Measurements from ENCODE around the gene CNST. TPM values are rescaled to one million over a fixed set of nuclear protein-coding genes. Genes with fewer than 3 reads are reported as not detected.
"Not testable (repeated sequence)": the region's sequence is repeated elsewhere in the genome, so short reads cannot be mapped to it uniquely, and the experiment has no call there.

CNST gene
- polyA plus RNA-seq, 1 experiment, result 21.5 TPM

GRCh38 chr1:246629976-246630375, 63.7 kb downstream of the CNST start:
- no peak for TF ChIP-seq CTCF (IDR thresholded peaks at IDR 0.05; ENCODE audit: low read depth, low read length)
- ChIA-PET POLR2A (no interaction called here), CTCF (interaction anchor here (0.7 kb wide), 1 partner anchor 26 kb away, joined by 3 read pairs; no protein-coding TSS in a partner anchor)
- Histone ChIP-seq H3K27ac (ENCODE audit: low read depth, low read length) (no peak overlapping the region), H3K27me3 (ENCODE audit: control insufficient read depth, insufficient read depth, low read length) (no peaks in the 10 kb centered on the region), H3K9me3 (ENCODE audit: control insufficient read depth, insufficient read depth, low read length) (peaks cover 4% of the 10 kb centered on the region; the same call in 1 of the 2 replicates), H3K4me3 (ENCODE audit: low read depth, low read length) (no peak overlapping the region)
- DNase-seq (ENCODE audit: low read depth, low spot score), result no peak

- no peak for TF ChIP-seq CTCF (IDR thresholded peaks at IDR 0.05; ENCODE audit: low read depth, low read length)
- H3K27me3 ChIP-seq (ENCODE audit: control insufficient read depth, insufficient read depth, low read length), result no peaks in the 10 kb centered on the region
- no peak overlapping the region for H3K4me3 ChIP-seq (ENCODE audit: low read depth, low read length)
- H3K27ac ChIP-seq (ENCODE audit: low read depth, low read length), result no peak overlapping the region
- CTCF ChIA-PET, result no interaction called here
- DNase-seq (ENCODE audit: low read depth, low spot score), result no peak
- H3K9me3 ChIP-seq (ENCODE audit: control insufficient read depth, insufficient read depth, low read length), result peaks cover 4% of the 10 kb centered on the region; the same call in 1 of the 2 replicates
- POLR2A ChIA-PET, result no interaction called here
Measured at GRCh38 chr1:246631426-246631825, 65.2 kb downstream of the CNST start.

GRCh38 chr1:246632281-246633168, 66.3 kb downstream of the CNST start:
- Histone ChIP-seq H3K9me3 (ENCODE audit: control insufficient read depth, insufficient read depth, low read length) (peaks cover 4% of the 10 kb centered on the region; the same call in 1 of the 2 replicates), H3K27ac (ENCODE audit: low read depth, low read length) (peak overlapping the region; percentile 92), H3K4me3 (ENCODE audit: low read depth, low read length) (peak overlapping the region; percentile 29; the same call in 1 of the 2 replicates), H3K27me3 (ENCODE audit: control insufficient read depth, insufficient read depth, low read length) (no peaks in the 10 kb centered on the region)
- peak; percentile 57 for DNase-seq (ENCODE audit: low read depth, low spot score)
- ChIA-PET POLR2A (interaction anchor here (1.0 kb wide), 2 partner anchors 15 to 65 kb away, joined by 3 to 7 read pairs; no protein-coding TSS in a partner anchor), CTCF (interaction anchor here (0.7 to 1.4 kb wide), 5 partner anchors 15 to 629 kb away, joined by 3 to 6 read pairs (median 3); no protein-coding TSS in a partner anchor)
- TF ChIP-seq CTCF (IDR thresholded peaks at IDR 0.05; ENCODE audit: low read depth, low read length), result no peak

- H3K9me3 ChIP-seq (ENCODE audit: control insufficient read depth, insufficient read depth, low read length); H3K27me3 ChIP-seq (ENCODE audit: control insufficient read depth, insufficient read depth, low read length); H3K4me3 ChIP-seq (ENCODE audit: low read depth, low read length); CTCF ChIA-PET; H3K27ac ChIP-seq (ENCODE audit: low read depth, low read length); DNase-seq (ENCODE audit: low read depth, low spot score); POLR2A ChIA-PET: not testable (repeated sequence)
Measured at GRCh38 chr1:246634659-246635058, 68.4 kb downstream of the CNST start.

GRCh38 chr1:246638941-246639655, 72.8 kb downstream of the CNST start:
- H3K27ac ChIP-seq (ENCODE audit: low read depth, low read length), result no peak overlapping the region
- ChIA-PET POLR2A (no interaction called here), CTCF (interaction anchor here (0.6 to 1.4 kb wide), 3 partner anchors 8 to 51 kb away, joined by 3 to 6 read pairs (median 5); no protein-coding TSS in a partner anchor)
- H3K4me3 ChIP-seq (ENCODE audit: low read depth, low read length), result no peak overlapping the region
- H3K9me3 ChIP-seq (ENCODE audit: control insufficient read depth, insufficient read depth, low read length), result peaks cover 4% of the 10 kb centered on the region; the same call in 1 of the 2 replicates
- no peaks in the 10 kb centered on the region for H3K27me3 ChIP-seq (ENCODE audit: control insufficient read depth, insufficient read depth, low read length)
- no peak for DNase-seq (ENCODE audit: low read depth, low spot score)
- TF ChIP-seq CTCF (IDR thresholded peaks at IDR 0.05; ENCODE audit: low read depth, low read length), result no peak
